ENCODE measurements around the gene HACD4. TPM values are rescaled to one million over a fixed set of nuclear protein-coding genes. Genes with fewer than 3 reads are reported as not detected.
"Not testable (repeated sequence)": the region's sequence is repeated elsewhere in the genome, so short reads cannot be mapped to it uniquely, and the experiment has no call there.

The HACD4 gene
- total and polyA plus RNA-seq, 11 donors: 0.23 to 2.8 (median 0.63) TPM

DNA sequence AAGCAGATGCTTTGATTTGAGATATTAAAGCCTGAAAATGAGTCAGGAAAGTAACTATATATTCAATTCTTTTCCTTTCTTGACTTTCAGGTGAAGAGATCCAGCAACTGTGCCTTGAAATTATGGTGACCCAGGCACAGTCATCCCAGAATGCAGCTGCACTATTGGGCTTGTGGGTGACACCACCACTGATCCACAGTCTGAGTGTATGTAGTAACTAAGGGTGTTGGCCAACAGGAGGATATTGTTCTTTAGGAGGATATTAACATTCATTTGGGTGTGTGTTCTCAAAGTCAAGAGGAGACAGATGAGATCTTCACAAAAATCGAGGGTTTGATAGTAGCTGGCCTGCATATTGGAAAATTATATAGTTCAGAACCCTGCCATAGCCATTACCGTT lies 53.2 kb downstream of the HACD4 start:
- Histone ChIP-seq H3K27ac (no peak overlapping the region), H3K9me3 (peaks cover 0 to under 1% (median 0%) of the 10 kb centered on the region in 12 donors), H3K4me3 (no peak overlapping the region), H3K4me1 (peaks cover 0 to 19% (median 4%) of the 10 kb centered on the region in 12 donors), H3K27me3 (no peaks in the 10 kb centered on the region), H3K36me3 (peaks cover 0 to 44% (median 14%) of the 10 kb centered on the region in 9 donors)
- DNase-seq (no peak), ATAC-seq (no peak)
- no peak for TF ChIP-seq POLR2A (IDR thresholded peaks at IDR 0.05)
- TF ChIP-seq, protein P1, sequence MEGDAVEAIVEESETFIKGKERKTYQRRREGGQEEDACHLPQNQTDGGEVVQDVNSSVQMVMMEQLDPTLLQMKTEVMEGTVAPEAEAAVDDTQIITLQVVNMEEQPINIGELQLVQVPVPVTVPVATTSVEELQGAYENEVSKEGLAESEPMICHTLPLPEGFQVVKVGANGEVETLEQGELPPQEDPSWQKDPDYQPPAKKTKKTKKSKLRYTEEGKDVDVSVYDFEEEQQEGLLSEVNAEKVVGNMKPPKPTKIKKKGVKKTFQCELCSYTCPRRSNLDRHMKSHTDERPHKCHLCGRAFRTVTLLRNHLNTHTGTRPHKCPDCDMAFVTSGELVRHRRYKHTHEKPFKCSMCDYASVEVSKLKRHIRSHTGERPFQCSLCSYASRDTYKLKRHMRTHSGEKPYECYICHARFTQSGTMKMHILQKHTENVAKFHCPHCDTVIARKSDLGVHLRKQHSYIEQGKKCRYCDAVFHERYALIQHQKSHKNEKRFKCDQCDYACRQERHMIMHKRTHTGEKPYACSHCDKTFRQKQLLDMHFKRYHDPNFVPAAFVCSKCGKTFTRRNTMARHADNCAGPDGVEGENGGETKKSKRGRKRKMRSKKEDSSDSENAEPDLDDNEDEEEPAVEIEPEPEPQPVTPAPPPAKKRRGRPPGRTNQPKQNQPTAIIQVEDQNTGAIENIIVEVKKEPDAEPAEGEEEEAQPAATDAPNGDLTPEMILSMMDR (IDR thresholded peaks at IDR 0.05): no peak
- WGBS, 4 donors: 89 to 96% (median 91%) methylated on average over 2 of the region's 2 CpGs
- intact Hi-C loops (cut with DNase I): loop anchor here in 2 of 10 donors (10.0 kb wide), 2 partner anchors 87 to 127 kb away; no protein-coding TSS in a partner anchor

DNA sequence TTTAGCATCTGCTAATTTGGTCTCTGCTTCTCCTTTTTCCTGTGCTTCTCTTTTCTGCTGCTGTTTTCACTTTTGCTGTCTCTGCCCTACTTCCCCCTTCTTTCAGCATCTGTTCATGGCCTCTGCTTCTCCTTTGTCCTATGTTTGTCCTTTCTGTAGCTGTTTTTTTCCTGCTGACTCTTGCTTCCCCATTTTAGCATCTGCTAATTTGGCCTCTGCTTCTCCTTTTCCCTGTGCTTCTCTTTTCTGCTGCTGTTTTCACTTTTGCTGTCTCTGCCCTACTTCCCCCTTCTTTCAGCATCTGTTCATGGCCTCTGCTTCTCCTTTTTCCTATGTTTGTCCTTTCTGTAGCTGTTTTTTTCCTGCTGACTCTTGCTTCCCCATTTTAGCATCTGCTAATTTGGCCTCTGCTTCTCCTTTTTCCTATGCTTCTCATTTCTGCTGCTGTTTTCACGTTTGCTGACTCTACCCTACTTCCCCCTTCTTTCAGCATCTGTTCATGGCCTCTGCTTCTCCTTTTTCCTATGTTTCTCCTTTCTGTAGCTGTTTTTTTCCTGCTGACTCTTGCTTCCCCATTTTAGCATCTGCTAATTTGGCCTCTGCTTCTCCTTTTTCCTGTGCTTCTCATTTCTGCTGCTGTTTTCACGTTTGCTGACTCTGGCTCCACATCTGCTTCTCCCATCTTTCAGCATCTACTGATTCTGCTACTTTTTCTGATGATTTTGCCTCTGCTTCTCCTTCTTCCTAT lies 57.1 kb downstream of the HACD4 start:
- Histone ChIP-seq H3K36me3 (peaks cover 0 to 28% (median 11%) of the 10 kb centered on the region in 9 donors), H3K9me3 (peaks cover 0 to 10% (median 0%) of the 10 kb centered on the region in 12 donors), H3K27ac (peak overlapping the region in 1 of 12 donors; percentile 18)
- not testable (repeated sequence) for ATAC-seq, H3K27me3 ChIP-seq, H3K4me3 ChIP-seq, H3K4me1 ChIP-seq, DNase-seq
- WGBS, 4 donors: 56 to 70% (median 67%) methylated on average over 2 of the region's 2 CpGs
- intact Hi-C loops (cut with DNase I): loop anchor here in 2 of 10 donors (10.0 kb wide), 2 partner anchors 90 to 130 kb away; no protein-coding TSS in a partner anchor

DNA sequence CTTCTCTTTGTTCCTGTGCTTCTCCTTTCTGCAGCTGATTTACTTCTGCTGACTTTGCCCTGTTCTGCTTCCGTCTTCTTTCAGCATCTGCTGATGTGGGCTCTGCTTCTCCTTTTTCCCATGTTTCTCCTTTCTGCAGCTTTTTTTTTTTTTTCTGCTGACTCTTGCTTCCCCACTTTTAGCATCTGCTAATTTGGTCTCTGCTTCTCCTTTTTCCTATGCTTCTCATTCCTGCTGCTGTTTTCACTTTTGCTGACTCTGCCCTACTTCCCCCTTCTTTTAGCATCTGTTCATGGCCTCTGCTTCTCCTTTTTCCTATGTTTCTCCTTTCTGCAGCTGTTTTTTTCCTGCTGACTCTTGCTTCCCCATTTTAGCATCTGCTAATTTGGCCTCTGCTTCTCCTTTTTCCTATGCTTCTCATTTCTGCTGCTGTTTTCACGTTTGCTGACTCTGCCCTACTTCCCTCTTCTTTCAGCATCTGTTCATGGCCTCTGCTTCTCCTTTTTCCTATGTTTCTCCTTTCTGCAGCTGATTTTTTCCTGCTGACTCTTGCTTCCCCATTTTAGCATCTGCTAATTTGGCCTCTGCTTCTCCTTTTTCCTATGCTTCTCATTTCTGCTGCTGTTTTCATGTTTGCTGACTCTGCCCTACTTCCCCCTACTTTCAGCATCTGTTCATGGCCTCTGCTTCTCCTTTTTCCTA lies 58.0 kb downstream of the HACD4 start:
- DNase-seq, H3K4me1 ChIP-seq, ATAC-seq, H3K27me3 ChIP-seq, H3K27ac ChIP-seq, H3K4me3 ChIP-seq: not testable (repeated sequence)
- WGBS, 4 donors: 81 to 86% (median 83%) methylated on average over 2 of the region's 2 CpGs
- H3K36me3 ChIP-seq: peaks cover 0 to 20% (median 11%) of the 10 kb centered on the region in 9 donors
- intact Hi-C loops (cut with DNase I): loop anchor here in 2 of 10 donors (10.0 kb wide), 2 partner anchors 91 to 131 kb away; no protein-coding TSS in a partner anchor
- H3K9me3 ChIP-seq: peaks cover 0 to 10% (median 0%) of the 10 kb centered on the region in 12 donors

DNA sequence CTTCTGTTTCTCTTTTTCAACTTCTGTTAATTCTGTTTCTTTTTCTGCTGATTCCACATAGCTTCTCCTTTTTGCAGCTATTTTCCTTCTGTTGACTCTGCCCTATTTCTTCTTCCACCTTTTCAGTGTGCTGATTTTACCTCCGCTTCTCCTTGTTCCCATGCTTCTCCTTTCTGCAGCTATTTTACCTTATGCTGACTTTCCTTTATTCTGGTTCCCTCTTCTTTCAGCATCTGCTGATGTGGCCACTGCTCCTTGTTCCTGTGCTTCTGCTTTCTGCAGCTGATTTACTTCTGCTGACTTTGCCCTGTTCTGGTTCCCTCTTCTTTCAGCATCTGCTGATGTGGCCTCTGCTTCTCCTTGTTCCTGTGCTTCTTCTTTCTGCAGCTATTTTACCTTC lies 58.8 kb downstream of the HACD4 start:
- no peak overlapping the region for H3K27ac ChIP-seq
- H3K36me3 ChIP-seq: peaks cover 0 to 18% (median 11%) of the 10 kb centered on the region in 9 donors
- H3K27me3 ChIP-seq: no peaks in the 10 kb centered on the region
- intact Hi-C loops (cut with DNase I): loop anchor here in 2 of 10 donors (10.0 kb wide), 2 partner anchors 92 to 132 kb away; no protein-coding TSS in a partner anchor
- H3K9me3 ChIP-seq: peaks cover 0 to 10% (median 0%) of the 10 kb centered on the region in 12 donors
- 96 to 100% (median 98%) methylated on average over 1 of the region's 1 CpG for WGBS, 4 donors
- H3K4me3 ChIP-seq: no peak overlapping the region
- TF ChIP-seq POLR2A (IDR thresholded peaks at IDR 0.05): no peak
- TF ChIP-seq, protein P1 (IDR thresholded peaks at IDR 0.05): no peak
- ATAC-seq (no peak), DNase-seq (no peak)
- H3K4me1 ChIP-seq: no peaks in the 10 kb centered on the region
